CD4-positive, alpha-beta T cell (primary cell): ENCODE data around the gene GPAT2. TPM values are rescaled to one million over a fixed set of nuclear protein-coding genes. Genes with fewer than 3 reads are reported as not detected.
"Not testable (repeated sequence)": the region's sequence is repeated elsewhere in the genome, so short reads cannot be mapped to it uniquely, and the experiment has no call there.

ENCODE experiments used
- ATAC-seq: fragments of 200-7000 bp; cut with Tn5 transposase; one replicate; pipeline ENCODE4 v1.10.0; 2022; ENCODE audit warnings: mild to moderate bottlenecking; ENCODE audit not compliant: poor library complexity
- CTCF ChIA-PET: fragments of 350-600 bp; sonication (Branson Sonifier 250); formaldehyde crosslinking; loops from one replicate; lab custom pipeline; 2021; ENCODE audit warnings: antibody characterized with exemption, inconsistent platforms; lab: Charles Lee
- POLR2A ChIA-PET: fragments of 350-600 bp; sonication (Branson Sonifier 250); formaldehyde crosslinking; loops from one replicate; lab custom pipeline; 2021; ENCODE audit warnings: antibody characterized with exemption, inconsistent platforms; lab: Charles Lee
- DNase-seq, 14 experiments: peaks; one replicate each; pipeline ENCODE4 v3.0.0-alpha.2; 2013 to 2020; ENCODE audit warnings: mixed read lengths in 2 of 14
- H3K27ac ChIP-seq, 2 donors: one replicate each; pipeline versions ENCODE4 v1.5.1 to v1.7.0; 2013; ENCODE audit warnings: low read length in 2 of 2, low read depth in 1 of 2, mild to moderate bottlenecking in 1 of 2
- H3K27me3 ChIP-seq, 2 experiments: 1 replicate in 1 of 2; 2 replicates in 1 of 2; pipeline versions ENCODE4 v1.6.1 to v1.7.0; 2013; ENCODE audit warnings: low read length in 2 of 2, control low read depth in 1 of 2, mild to moderate bottlenecking in 1 of 2, moderate library complexity in 1 of 2; ENCODE audit not compliant: insufficient read depth in 2 of 2, control insufficient read depth in 1 of 2
- H3K36me3 ChIP-seq: one replicate; pipeline ENCODE4 v1.6.1; 2013; ENCODE audit warnings: low read length, control low read depth; ENCODE audit not compliant: insufficient read depth
- H3K4me1 ChIP-seq: one replicate; pipeline ENCODE4 v1.6.1; 2013; ENCODE audit warnings: low read length, control low read depth; ENCODE audit not compliant: insufficient read depth
- H3K4me3 ChIP-seq: one replicate; pipeline ENCODE4 v1.5.1; 2013; ENCODE audit warnings: mild to moderate bottlenecking, low read length, moderate library complexity
- H3K9me3 ChIP-seq, 2 experiments: 1 replicate in 1 of 2; 2 replicates in 1 of 2; pipeline versions ENCODE4 v1.6.1 to v1.7.0; 2013; ENCODE audit warnings: low read length in 2 of 2, mild to moderate bottlenecking in 2 of 2, control low read depth in 1 of 2, moderate library complexity in 1 of 2; ENCODE audit not compliant: control insufficient read depth in 1 of 2, insufficient read depth in 1 of 2
- H3K27ac Mint-ChIP-seq: one replicate; pipeline ENCODE4 v1.8.0; 2020; ENCODE audit warnings: mixed read lengths
- H3K27me3 Mint-ChIP-seq: one replicate; pipeline ENCODE4 v1.8.0; 2021; ENCODE audit warnings: mixed read lengths
- H3K36me3 Mint-ChIP-seq: one replicate; pipeline ENCODE4 v1.8.0; 2021; ENCODE audit warnings: low read depth, mixed read lengths
- H3K4me1 Mint-ChIP-seq: one replicate; pipeline ENCODE4 v1.8.0; 2021; ENCODE audit warnings: low read depth, mixed read lengths
- H3K4me3 Mint-ChIP-seq: one replicate; pipeline ENCODE4 v1.8.0; 2020; ENCODE audit warnings: mild to moderate bottlenecking, mixed read lengths
- H3K9me3 Mint-ChIP-seq: one replicate; pipeline ENCODE4 v1.8.0; 2020; ENCODE audit warnings: mixed read lengths
- intact Hi-C, 2 experiments: fragments of 100-400 bp; cut with DNase I in 1 of 2; cut with micrococcal nuclease in 1 of 2; formaldehyde crosslinking; loops; one replicate each; pipeline versions ENCODE4 v1.15.1 to v1.9.0; 2023 to 2025; cut with DNase I, micrococcal nuclease
- total RNA-seq, 174 experiments: library from RNA in 2 of 174; stranded (reverse) in 2 of 174; gene quantifications; one replicate each; pipeline ENCODE4 v1.2.3 and lab custom pipeline; 2021 to 2026
- TF ChIP-seq, protein P1 (sequence below): fragments of 200-600 bp; IDR thresholded peaks from one replicate; pipeline ENCODE4 v1.8.0; 2022; ENCODE audit warnings: antibody characterized with exemption, mild to moderate bottlenecking

Gene GPAT2
- total RNA-seq, 2 experiments from 2014 or later = 1.3 to 2.0 TPM

DNA sequence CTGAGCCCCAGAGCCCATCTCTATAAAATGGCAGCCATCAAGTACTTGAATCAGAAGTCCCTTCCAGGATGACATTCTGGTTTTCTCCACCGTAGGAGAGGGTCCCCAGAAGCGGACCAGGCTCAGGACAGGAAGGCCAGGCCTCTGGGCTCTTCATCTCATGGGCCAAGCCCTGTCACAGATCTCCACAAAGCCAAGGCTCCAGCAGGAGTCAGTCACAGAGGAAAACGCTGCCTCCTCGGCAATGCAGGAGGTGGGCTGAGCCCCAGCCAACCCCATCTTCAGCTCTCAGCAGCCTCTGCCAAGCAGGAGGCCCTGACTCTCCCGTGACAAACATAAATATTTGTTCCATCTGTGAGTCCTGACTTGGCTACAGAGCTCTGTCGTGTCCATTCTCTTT is 39.4 kb upstream of the GPAT2 start:
- CTCF ChIA-PET = no interaction called here

DNA sequence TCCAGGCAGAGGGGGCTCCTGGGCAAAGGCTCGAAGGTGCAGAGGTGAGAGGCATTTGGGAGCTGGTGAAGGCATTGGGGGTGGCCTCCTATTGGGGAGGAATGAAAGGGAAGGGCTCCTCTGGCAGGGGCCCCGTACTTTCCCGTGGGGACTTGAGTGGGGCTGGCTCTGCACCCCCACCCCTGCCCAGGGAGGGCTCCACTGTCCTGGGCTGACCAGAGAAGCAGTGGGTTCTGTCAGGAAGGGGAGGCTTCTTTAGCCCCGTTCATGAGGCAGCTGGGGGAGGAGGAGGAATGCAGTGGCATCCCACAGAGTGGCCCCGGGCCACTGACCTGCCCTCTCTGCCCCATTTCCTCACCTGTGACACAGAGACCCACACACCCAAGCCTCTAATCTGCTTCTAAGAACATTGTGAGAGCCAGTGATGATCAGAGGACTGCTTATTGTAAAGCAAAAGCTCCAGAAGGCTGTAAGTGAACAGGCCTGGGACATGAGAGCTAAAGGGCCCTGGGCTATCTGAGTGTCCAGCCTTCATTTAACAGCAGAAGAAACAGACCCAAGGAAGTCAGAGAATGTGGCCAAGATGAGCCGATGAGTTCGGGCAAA is 38.6 kb upstream of the GPAT2 start:
- Mint-ChIP-seq H3K27ac (no peak overlapping the region), H3K27me3 (no peaks in the 10 kb centered on the region), H3K36me3 (no peaks in the 10 kb centered on the region), H3K4me3 (no peak overlapping the region), H3K4me1 (no peaks in the 10 kb centered on the region), H3K9me3 (peaks cover 5% of the 10 kb centered on the region)
- intact Hi-C loops = no loop called here
- Histone ChIP-seq H3K27ac (no peak overlapping the region), H3K27me3 (no peaks in the 10 kb centered on the region), H3K36me3 (no peaks in the 10 kb centered on the region), H3K9me3 (peaks cover 4 to 8% of the 10 kb centered on the region in 2 experiments), H3K4me3 (no peak overlapping the region), H3K4me1 (no peaks in the 10 kb centered on the region)
- TF ChIP-seq, protein P1, sequence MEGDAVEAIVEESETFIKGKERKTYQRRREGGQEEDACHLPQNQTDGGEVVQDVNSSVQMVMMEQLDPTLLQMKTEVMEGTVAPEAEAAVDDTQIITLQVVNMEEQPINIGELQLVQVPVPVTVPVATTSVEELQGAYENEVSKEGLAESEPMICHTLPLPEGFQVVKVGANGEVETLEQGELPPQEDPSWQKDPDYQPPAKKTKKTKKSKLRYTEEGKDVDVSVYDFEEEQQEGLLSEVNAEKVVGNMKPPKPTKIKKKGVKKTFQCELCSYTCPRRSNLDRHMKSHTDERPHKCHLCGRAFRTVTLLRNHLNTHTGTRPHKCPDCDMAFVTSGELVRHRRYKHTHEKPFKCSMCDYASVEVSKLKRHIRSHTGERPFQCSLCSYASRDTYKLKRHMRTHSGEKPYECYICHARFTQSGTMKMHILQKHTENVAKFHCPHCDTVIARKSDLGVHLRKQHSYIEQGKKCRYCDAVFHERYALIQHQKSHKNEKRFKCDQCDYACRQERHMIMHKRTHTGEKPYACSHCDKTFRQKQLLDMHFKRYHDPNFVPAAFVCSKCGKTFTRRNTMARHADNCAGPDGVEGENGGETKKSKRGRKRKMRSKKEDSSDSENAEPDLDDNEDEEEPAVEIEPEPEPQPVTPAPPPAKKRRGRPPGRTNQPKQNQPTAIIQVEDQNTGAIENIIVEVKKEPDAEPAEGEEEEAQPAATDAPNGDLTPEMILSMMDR = no peak
- no peak for ATAC-seq
- ChIA-PET CTCF (no interaction called here), POLR2A (no interaction called here)
- no peak for DNase-seq

More for the DNA sequence above, 39.4 kb upstream of the GPAT2 start:
- DNase-seq (no peak), ATAC-seq (no peak)
- Mint-ChIP-seq H3K4me1 (no peaks in the 10 kb centered on the region), H3K9me3 (peaks cover 5% of the 10 kb centered on the region), H3K27ac (no peak overlapping the region), H3K27me3 (no peaks in the 10 kb centered on the region), H3K36me3 (no peaks in the 10 kb centered on the region), H3K4me3 (no peak overlapping the region)
- POLR2A ChIA-PET = no interaction called here
- Histone ChIP-seq H3K9me3 (peaks cover 4 to 8% of the 10 kb centered on the region in 2 experiments), H3K27ac (no peak overlapping the region), H3K4me3 (no peak overlapping the region), H3K27me3 (no peaks in the 10 kb centered on the region), H3K4me1 (no peaks in the 10 kb centered on the region), H3K36me3 (no peaks in the 10 kb centered on the region)
- TF ChIP-seq, protein P1 = no peak
- intact Hi-C loops = no loop called here

DNA sequence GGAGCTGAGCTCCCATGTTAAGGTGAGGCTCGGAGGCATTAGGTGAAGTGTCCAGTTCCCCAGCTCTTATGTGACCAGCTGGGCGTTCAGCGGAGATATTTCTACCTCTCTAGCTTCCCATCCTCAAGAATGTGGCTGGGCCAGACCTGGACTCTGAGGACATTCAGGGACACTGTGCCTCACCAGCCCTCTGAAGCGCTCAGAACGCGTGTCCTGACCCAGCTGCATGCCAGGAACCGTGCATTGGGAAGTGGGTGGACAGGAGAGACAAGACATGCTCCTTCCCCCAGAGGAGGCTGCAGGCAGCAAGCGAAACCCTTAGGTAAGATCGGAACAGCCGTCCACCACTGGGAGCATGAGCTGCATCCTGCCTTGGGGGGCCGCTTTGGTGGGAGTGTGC is 38.0 kb upstream of the GPAT2 start:
- DNase-seq (no peak), ATAC-seq (no peak)
- H3K36me3 Mint-ChIP-seq = no peaks in the 10 kb centered on the region
- no peak overlapping the region for H3K27ac ChIP-seq
- ChIA-PET POLR2A (no interaction called here), CTCF (no interaction called here)
- peaks cover 4 to 8% of the 10 kb centered on the region in 2 experiments for H3K9me3 ChIP-seq
- H3K4me3 ChIP-seq = no peak overlapping the region
- H3K4me1 ChIP-seq = no peaks in the 10 kb centered on the region
- no peak overlapping the region for H3K4me3 Mint-ChIP-seq
- H3K27me3 Mint-ChIP-seq = no peaks in the 10 kb centered on the region
- intact Hi-C loops = no loop called here
- no peak overlapping the region for H3K27ac Mint-ChIP-seq
- no peaks in the 10 kb centered on the region for H3K36me3 ChIP-seq
- TF ChIP-seq, protein P1 = no peak
- H3K4me1 Mint-ChIP-seq = no peaks in the 10 kb centered on the region
- peaks cover 5% of the 10 kb centered on the region for H3K9me3 Mint-ChIP-seq
- H3K27me3 ChIP-seq = no peaks in the 10 kb centered on the region

DNA sequence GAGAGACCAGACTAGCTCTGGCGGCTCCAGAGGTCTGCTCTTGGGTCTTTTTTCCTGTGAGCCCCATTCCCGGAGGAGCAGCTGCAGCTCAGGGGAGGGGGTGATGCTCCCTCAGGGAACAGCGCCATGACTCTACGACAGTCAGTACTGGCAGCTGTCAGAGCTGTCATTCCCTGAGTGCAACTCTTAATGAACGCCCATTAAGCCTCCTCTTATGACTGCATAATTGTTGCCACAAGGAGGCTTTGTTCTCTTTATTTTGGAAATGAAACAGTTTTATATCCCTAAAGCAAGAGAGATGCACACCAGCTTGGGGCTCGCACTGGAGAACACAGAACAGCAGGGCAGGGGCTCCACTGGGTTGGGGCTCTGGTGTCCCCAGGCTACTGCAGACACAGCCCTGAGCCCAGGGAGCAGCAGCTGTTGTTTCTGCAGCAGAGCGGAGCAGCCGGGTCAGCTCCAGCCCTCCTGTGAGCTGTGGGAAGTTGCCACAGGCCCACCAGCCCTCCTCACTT is 37.3 kb upstream of the GPAT2 start:
- H3K4me1 ChIP-seq, H3K27ac Mint-ChIP-seq, DNase-seq, H3K4me3 ChIP-seq, H3K27me3 Mint-ChIP-seq, H3K27ac ChIP-seq, ATAC-seq, POLR2A ChIA-PET, H3K27me3 ChIP-seq, H3K36me3 ChIP-seq, H3K9me3 Mint-ChIP-seq, CTCF ChIA-PET, H3K4me1 Mint-ChIP-seq, intact Hi-C loops, H3K36me3 Mint-ChIP-seq, H3K9me3 ChIP-seq, H3K4me3 Mint-ChIP-seq: not testable (repeated sequence)

DNA sequence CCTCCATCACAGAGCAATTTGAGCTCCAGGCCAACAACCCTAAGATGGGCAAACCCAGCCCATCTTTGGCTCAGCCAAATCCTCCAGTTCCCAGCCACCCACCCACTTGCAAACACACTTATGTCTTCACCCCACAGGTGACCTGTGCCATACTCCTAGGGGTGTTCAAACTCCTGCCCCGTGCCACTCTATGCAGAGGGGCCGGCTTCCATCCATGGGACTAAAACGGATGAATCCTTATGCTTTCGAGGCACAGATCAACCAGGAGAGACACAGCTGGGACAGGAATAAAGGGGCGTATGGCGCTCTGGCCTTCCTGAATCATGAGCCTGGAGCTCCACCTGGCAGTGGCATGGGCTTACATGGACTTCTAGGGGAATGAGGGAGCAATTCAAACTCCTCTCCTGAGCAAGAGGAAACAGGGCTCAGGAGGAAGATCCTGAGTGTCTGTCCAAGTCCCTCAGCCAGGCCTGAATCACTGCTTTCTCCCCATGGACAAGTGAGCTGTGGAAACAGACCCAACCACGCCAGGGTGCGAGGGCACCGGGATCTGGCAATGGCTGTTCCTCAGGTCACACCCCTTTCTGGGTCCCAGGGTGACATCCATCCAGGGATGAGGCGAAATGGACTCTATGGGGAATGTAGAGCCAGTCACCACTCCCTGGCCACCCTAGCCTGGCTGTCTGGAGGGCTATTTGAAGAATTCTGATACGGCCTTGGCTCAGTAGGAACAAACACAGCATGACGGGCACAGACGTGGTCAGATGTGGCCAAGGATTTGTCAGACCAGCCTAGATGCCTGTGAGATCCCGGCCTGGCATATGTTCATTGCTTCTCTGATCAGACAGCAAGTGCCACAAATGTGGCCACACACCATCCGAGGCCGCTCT is 36.6 kb upstream of the GPAT2 start:
- ATAC-seq, H3K9me3 Mint-ChIP-seq, H3K27me3 ChIP-seq, H3K9me3 ChIP-seq, H3K36me3 Mint-ChIP-seq, H3K4me1 ChIP-seq, H3K4me3 Mint-ChIP-seq, H3K4me1 Mint-ChIP-seq, H3K27me3 Mint-ChIP-seq, DNase-seq, CTCF ChIA-PET, H3K27ac Mint-ChIP-seq, H3K27ac ChIP-seq, POLR2A ChIA-PET, H3K4me3 ChIP-seq, intact Hi-C loops, H3K36me3 ChIP-seq: not testable (repeated sequence)
